H1 (cell line): ENCODE data around the gene MED10. TPM values are rescaled to one million over a fixed set of nuclear protein-coding genes. Genes with fewer than 3 reads are reported as not detected.

Experiments
- CTCF ChIA-PET: fragments of 300-600 bp; sonication (Branson Sonifier 250); formaldehyde crosslinking; loops from one replicate; lab custom pipeline; 2021; ENCODE audit not compliant: partially characterized antibody; lab: Charles Lee
- POLR2A ChIA-PET: fragments of 300-600 bp; sonication (Branson Sonifier 250); formaldehyde crosslinking; loops from one replicate; lab custom pipeline; 2021; ENCODE audit warnings: inconsistent platforms; ENCODE audit not compliant: partially characterized antibody; lab: Charles Lee
- DNase-seq, 2 experiments: peaks; one replicate each; pipeline versions ENCODE4 v3.0.0 to v3.0.0-alpha.2; 2010 to 2022; ENCODE audit warnings: low spot score in 2 of 2, low read depth in 1 of 2, mixed read lengths in 1 of 2
- FAIRE-seq: peaks from 2 replicates; lab custom pipeline; 2011; peaks lifted over from hg19 to GRCh38; lab: Jason Lieb, UNC
- H2AFZ ChIP-seq: 2 replicates; pipeline ENCODE4 v1.8.1; 2012; ENCODE audit warnings: low read length, inconsistent platforms
- H2AK5ac ChIP-seq: 2 replicates; pipeline ENCODE4 v1.6.1; 2013; ENCODE audit warnings: low read depth, low read length
- H2BK120ac ChIP-seq: replicated peaks from 2 replicates; pipeline ENCODE3; 2013; ENCODE audit warnings: low read depth, low read length, inconsistent platforms
- H2BK12ac ChIP-seq: 2 replicates; pipeline ENCODE4 v1.6.1; 2013; ENCODE audit warnings: low read depth, low read length
- H2BK15ac ChIP-seq: 2 replicates; pipeline ENCODE4 v1.6.1; 2013; ENCODE audit warnings: low read length
- H2BK20ac ChIP-seq: 2 replicates; pipeline ENCODE4 v1.6.1; 2013; ENCODE audit warnings: low read length
- H2BK5ac ChIP-seq: 2 replicates; pipeline ENCODE4 v1.6.1; 2013; ENCODE audit warnings: low read depth, low read length
- H3K14ac ChIP-seq: 2 replicates; pipeline ENCODE4 v1.6.1; 2013; ENCODE audit warnings: inconsistent platforms; ENCODE audit not compliant: insufficient read length
- H3K18ac ChIP-seq: 2 replicates; pipeline ENCODE4 v1.6.1; 2013; ENCODE audit warnings: low read length; ENCODE audit errors: extremely low read depth
- H3K23ac ChIP-seq: 2 replicates; pipeline ENCODE4 v1.6.1; 2013; ENCODE audit warnings: inconsistent platforms; ENCODE audit not compliant: insufficient read length
- H3K23me2 ChIP-seq: 2 replicates; pipeline ENCODE4 v1.6.1; 2013; ENCODE audit warnings: low read depth, low read length
- H3K27ac ChIP-seq: 2 replicates; pipeline ENCODE4 v1.6.1; 2011; ENCODE audit warnings: low read depth, low read length, inconsistent platforms
- H3K27me3 ChIP-seq, 4 experiments: replicated peaks in 1 of 4; 1 replicate in 1 of 4; 2 replicates in 3 of 4; pipeline versions ENCODE4 v1.6.1 to v1.8.1; 2011 to 2013; ENCODE audit warnings: low read length in 3 of 4, mild to moderate bottlenecking in 3 of 4, inconsistent platforms in 2 of 4, mixed read lengths in 2 of 4, moderate library complexity in 1 of 4; ENCODE audit not compliant: control insufficient read depth in 3 of 4, insufficient read depth in 3 of 4; ENCODE audit errors: extremely low read depth in 1 of 4
- H3K36me3 ChIP-seq, 4 experiments: 2 replicates each; pipeline versions ENCODE4 v1.6.1 to v1.8.1; 2011 to 2013; ENCODE audit warnings: mild to moderate bottlenecking in 4 of 4, low read length in 3 of 4, moderate library complexity in 2 of 4, control low read depth in 1 of 4, inconsistent platforms in 1 of 4; ENCODE audit not compliant: insufficient read depth in 4 of 4, control insufficient read depth in 2 of 4
- H3K4ac ChIP-seq: replicated peaks from 2 replicates; pipeline ENCODE3; 2013; ENCODE audit warnings: low read length, low read depth, mixed read lengths, inconsistent platforms; ENCODE audit not compliant: insufficient read length
- H3K4me1 ChIP-seq, 4 experiments: replicated peaks in 1 of 4; 1 replicate in 1 of 4; 2 replicates in 3 of 4; pipeline versions ENCODE4 v1.6.1 to v1.8.1; 2011 to 2013; ENCODE audit warnings: low read length in 3 of 4, inconsistent platforms in 2 of 4, mixed read lengths in 1 of 4; ENCODE audit not compliant: insufficient read depth in 4 of 4, control insufficient read depth in 3 of 4
- H3K4me2 ChIP-seq, 2 experiments: 2 replicates each; pipeline versions ENCODE4 v1.6.1 to v1.8.1; 2011 to 2013; ENCODE audit warnings: low read depth in 2 of 2, low read length in 2 of 2, control low read depth in 1 of 2, inconsistent platforms in 1 of 2, mild to moderate bottlenecking in 1 of 2; ENCODE audit not compliant: insufficient read depth in 1 of 2
- H3K4me3 ChIP-seq, 4 experiments: fragments of 200-600, 300-600 bp in 1 of 4; sonication (generic), shearing (Covaris generic), sonication (Bioruptor Twin) in 1 of 4; 2 replicates each; pipeline versions ENCODE4 v1.5.1 to v1.8.1; 2011 to 2016; ENCODE audit warnings: low read length in 4 of 4, low read depth in 3 of 4, control low read depth in 2 of 4, inconsistent platforms in 2 of 4, mild to moderate bottlenecking in 2 of 4, mixed read lengths in 1 of 4, moderate library complexity in 1 of 4; ENCODE audit not compliant: insufficient read depth in 2 of 4; ENCODE audit errors: extremely low read depth in 1 of 4
- H3K56ac ChIP-seq: replicated peaks from 2 replicates; pipeline ENCODE3; 2013; ENCODE audit warnings: low read depth, mild to moderate bottlenecking, mixed read lengths, low read length, inconsistent platforms; ENCODE audit not compliant: insufficient read length
- H3K79me1 ChIP-seq: 2 replicates; pipeline ENCODE4 v1.6.1; 2013; ENCODE audit warnings: low read depth, low read length, control low read depth
- H3K79me2 ChIP-seq, 2 experiments: 2 replicates each; pipeline versions ENCODE4 v1.6.1 to v1.8.1; 2012 to 2013; ENCODE audit warnings: low read length in 2 of 2, mild to moderate bottlenecking in 2 of 2, inconsistent platforms in 1 of 2; ENCODE audit not compliant: insufficient read depth in 2 of 2, control insufficient read depth in 1 of 2
- H3K9ac ChIP-seq, 4 experiments: replicated peaks in 1 of 4; 1 replicate in 1 of 4; 2 replicates in 3 of 4; pipeline versions ENCODE4 v1.6.1 to v1.8.1; 2011 to 2013; ENCODE audit warnings: low read depth in 3 of 4, low read length in 3 of 4, control low read depth in 2 of 4, mild to moderate bottlenecking in 2 of 4, moderate library complexity in 2 of 4, inconsistent platforms in 1 of 4; ENCODE audit errors: extremely low read depth in 1 of 4
- H3K9me3 ChIP-seq, 2 experiments: 2 replicates each; pipeline versions ENCODE4 v1.6.1 to v1.8.1; 2012 to 2013; ENCODE audit warnings: mild to moderate bottlenecking in 2 of 2, moderate library complexity in 2 of 2, control low read depth in 1 of 2, inconsistent platforms in 1 of 2, low read depth in 1 of 2, low read length in 1 of 2, mixed read lengths in 1 of 2; ENCODE audit not compliant: insufficient read depth in 2 of 2
- H4K20me1 ChIP-seq, 2 experiments: replicated peaks in 1 of 2; 2 replicates each; pipeline versions ENCODE3 to v1.8.1; 2011 to 2013; ENCODE audit warnings: inconsistent platforms in 2 of 2, low read length in 2 of 2, mild to moderate bottlenecking in 1 of 2; ENCODE audit not compliant: insufficient read depth in 2 of 2, control insufficient read depth in 1 of 2
- H4K5ac ChIP-seq: 2 replicates; pipeline ENCODE4 v1.6.1; 2013; ENCODE audit warnings: low read length, low read depth, mixed read lengths, inconsistent platforms; ENCODE audit not compliant: insufficient read length
- H4K8ac ChIP-seq: 2 replicates; pipeline ENCODE4 v1.8.0; 2013; ENCODE audit warnings: mild to moderate bottlenecking, moderate library complexity, low read length, inconsistent platforms; ENCODE audit not compliant: insufficient read depth; ENCODE audit errors: extremely low read depth
- H4K91ac ChIP-seq: replicated peaks from 2 replicates; pipeline ENCODE3; 2013; ENCODE audit warnings: low read length, mixed read lengths, inconsistent platforms; ENCODE audit not compliant: insufficient read length
- CREB1 ChIP-seq: IDR thresholded peaks from 2 replicates; pipeline ENCODE4 v1.6.1; 2012; ENCODE audit warnings: inconsistent platforms
- JUN ChIP-seq: IDR thresholded peaks from 2 replicates; pipeline ENCODE4 v1.6.1; 2011; ENCODE audit warnings: low read depth, mild to moderate bottlenecking, improper control_type of control experiment, low read length
- WGBS, 2 experiments: shearing (Covaris generic) in 1 of 2; methylation state at CpG; one replicate each; pipeline versions ENCODE4 v1.1.6 to v1.1.7; 2013 to 2015; ENCODE audit warnings: low lambda C conversion rate in 2 of 2, mixed read lengths in 2 of 2, inconsistent platforms in 1 of 2, low coverage in 1 of 2, missing lambda C conversion rate in 1 of 2; ENCODE audit not compliant: insufficient replicate concordance in 2 of 2, insufficient coverage in 1 of 2, insufficient read length in 1 of 2; ENCODE audit errors: extremely low coverage in 1 of 2, missing lambda C conversion rate in 1 of 2; 5-methylcytosine and 5-hydroxymethylcytosine counted together
- polyA plus RNA-seq, 7 experiments: library from polyadenylated mRNA; depleted of rRNA in 3 of 7; stranded (reverse) in 5 of 7; unstranded in 2 of 7; fragments of >200 nt in 5 of 7; fragments of 200-250 nt in 2 of 7; gene quantifications; 1 replicate in 5 of 7; 2 replicates in 1 of 7; 4 replicates in 1 of 7; pipeline versions ENCODE4 v1.2.1 to v1.2.3, GENCODE V29; 2011 to 2013; ENCODE audit warnings: missing spikeins in 2 of 7, mixed read lengths in 2 of 7
- total RNA-seq: library from RNA; stranded (reverse); fragmentation: NEBNext Ultra II Directional; extraction: Animal tissue kit (Norgen Biotek cat#: 25700); gene quantifications from 2 replicates; pipeline ENCODE4 v1.2.1, GENCODE V29; 2021
- TF ChIP-seq, protein P1 (sequence below): IDR thresholded peaks from 2 replicates; pipeline ENCODE4 v1.6.1; 2012; ENCODE audit warnings: inconsistent platforms
- TF ChIP-seq, protein P2 (sequence below): IDR thresholded peaks from 2 replicates; pipeline ENCODE4 v1.6.1; 2012; ENCODE audit warnings: low read length, inconsistent platforms

Gene MED10
- total and polyA plus RNA-seq, 2 of the 8 experiments (the other 6 are each of a cell fraction or from before 2014, with no cell fraction given) = 20.1 to 23.2 TPM

GRCh38 chr5:6396836-6397535, 18.6 kb upstream of the MED10 start:
- TF ChIP-seq, protein P1, sequence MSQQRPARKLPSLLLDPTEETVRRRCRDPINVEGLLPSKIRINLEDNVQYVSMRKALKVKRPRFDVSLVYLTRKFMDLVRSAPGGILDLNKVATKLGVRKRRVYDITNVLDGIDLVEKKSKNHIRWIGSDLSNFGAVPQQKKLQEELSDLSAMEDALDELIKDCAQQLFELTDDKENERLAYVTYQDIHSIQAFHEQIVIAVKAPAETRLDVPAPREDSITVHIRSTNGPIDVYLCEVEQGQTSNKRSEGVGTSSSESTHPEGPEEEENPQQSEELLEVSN = no peak
- TF ChIP-seq, protein P2, sequence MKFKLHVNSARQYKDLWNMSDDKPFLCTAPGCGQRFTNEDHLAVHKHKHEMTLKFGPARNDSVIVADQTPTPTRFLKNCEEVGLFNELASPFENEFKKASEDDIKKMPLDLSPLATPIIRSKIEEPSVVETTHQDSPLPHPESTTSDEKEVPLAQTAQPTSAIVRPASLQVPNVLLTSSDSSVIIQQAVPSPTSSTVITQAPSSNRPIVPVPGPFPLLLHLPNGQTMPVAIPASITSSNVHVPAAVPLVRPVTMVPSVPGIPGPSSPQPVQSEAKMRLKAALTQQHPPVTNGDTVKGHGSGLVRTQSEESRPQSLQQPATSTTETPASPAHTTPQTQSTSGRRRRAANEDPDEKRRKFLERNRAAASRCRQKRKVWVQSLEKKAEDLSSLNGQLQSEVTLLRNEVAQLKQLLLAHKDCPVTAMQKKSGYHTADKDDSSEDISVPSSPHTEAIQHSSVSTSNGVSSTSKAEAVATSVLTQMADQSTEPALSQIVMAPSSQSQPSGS = no peak
- TF ChIP-seq JUN = no peak
- no peak for TF ChIP-seq CREB1
- H3K23ac ChIP-seq = no peak overlapping the region
- no peak overlapping the region for H4K91ac ChIP-seq
- H4K5ac ChIP-seq = no peak overlapping the region
- no peak overlapping the region for H3K4me2 ChIP-seq
- ChIA-PET CTCF (no interaction called here), POLR2A (no interaction called here)
- H3K18ac ChIP-seq = no peak overlapping the region
- H3K27me3 ChIP-seq = no peaks in the 10 kb centered on the region
- no peak overlapping the region for H3K9ac ChIP-seq
- H2BK5ac ChIP-seq = no peak overlapping the region
- no peaks in the 10 kb centered on the region for H3K4me1 ChIP-seq
- H3K79me1 ChIP-seq = no peaks in the 10 kb centered on the region
- H3K4me3 ChIP-seq = no peak overlapping the region
- H3K4ac ChIP-seq = no peak overlapping the region
- no peak overlapping the region for H2BK20ac ChIP-seq
- H3K56ac ChIP-seq = no peak overlapping the region
- H2BK12ac ChIP-seq = no peak overlapping the region
- H2AFZ ChIP-seq = no peak overlapping the region
- peak overlapping the region; percentile 16; the same call in 1 of the 2 replicates for H4K8ac ChIP-seq
- no peak overlapping the region for H3K27ac ChIP-seq
- 91% methylated on average over 11 of the region's 11 CpGs; no CpG with 5 or more reads in 1 of the 2 experiments for WGBS, 2 experiments
- no peak overlapping the region for H2AK5ac ChIP-seq
- H3K9me3 ChIP-seq = peaks cover 0 to 4% of the 10 kb centered on the region in 2 experiments; a peak in 1 of 4 replicates
- no peaks in the 10 kb centered on the region for H4K20me1 ChIP-seq
- no peak for DNase-seq
- no peak overlapping the region for H2BK120ac ChIP-seq
- no peaks in the 10 kb centered on the region for H3K36me3 ChIP-seq
- no peaks in the 10 kb centered on the region for H3K79me2 ChIP-seq
- no peaks in the 10 kb centered on the region; the same call in 1 of the 2 replicates for H3K23me2 ChIP-seq
- H2BK15ac ChIP-seq = no peak overlapping the region
- no peak for FAIRE-seq
- no peak overlapping the region for H3K14ac ChIP-seq
